NB4 (cell line): ENCODE data around the gene SCAP.

Experiments used
- CTCF ChIP-seq: IDR thresholded peaks from one replicate; pipeline ENCODE4 v1.5.1; 2012; ENCODE audit warnings: low read depth, low read length
- MYC ChIP-seq: IDR thresholded peaks from 2 replicates; pipeline ENCODE4 v1.6.1; 2011; ENCODE audit warnings: low read depth, low read length
- POLR2A ChIP-seq: IDR thresholded peaks from 2 replicates; pipeline ENCODE4 v1.6.1; 2011; ENCODE audit warnings: mild to moderate bottlenecking; ENCODE audit not compliant: insufficient read length; ENCODE audit errors: extremely low read depth

DNA sequence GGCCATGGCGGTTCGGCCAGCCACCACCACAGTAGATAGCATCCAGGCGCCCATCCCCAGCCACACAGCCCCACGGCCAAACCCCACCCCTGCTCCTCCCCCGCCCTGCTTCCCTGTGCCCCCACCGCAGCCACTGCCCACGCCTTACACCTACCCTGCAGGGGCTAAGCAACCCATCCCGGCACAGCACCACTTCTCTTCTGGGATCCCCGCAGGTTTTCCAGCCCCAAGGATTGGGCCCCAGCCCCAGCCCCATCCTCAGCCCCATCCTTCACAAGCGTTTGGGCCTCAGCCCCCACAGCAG is 65.4 kb downstream of the SCAP start:
- TF ChIP-seq CTCF: no peak
- TF ChIP-seq POLR2A: no peak
- no peak for TF ChIP-seq MYC
